HEK293 (cell line): Measurements from ENCODE around the gene CGGBP1.

ENCODE experiments used
- CTCF ChIA-PET: fragments of 350-600 bp; formaldehyde crosslinking; extraction: SDS; loops from one replicate; lab custom pipeline; 2021; ENCODE audit warnings: antibody characterized with exemption; lab: Yijun Ruan, JAX
- POLR2A ChIA-PET: fragments of 300-600 bp; formaldehyde crosslinking; extraction: SDS; loops from one replicate; lab custom pipeline; 2020; ENCODE audit warnings: antibody characterized with exemption, inconsistent platforms; lab: Yijun Ruan, JAX
- H3K27ac ChIP-seq: fragments of 200-500 bp; sonication (Bioruptor generic); 2 replicates; pipeline ENCODE4 v1.5.1; 2014; ENCODE audit warnings: low read depth, low read length, control low read depth, inconsistent platforms; ENCODE audit errors: extremely low read depth
- H3K36me3 ChIP-seq, 2 experiments: fragments of 200-500 bp in 1 of 2; sonication (Bioruptor generic) in 1 of 2; 1 replicate in 1 of 2; 2 replicates in 1 of 2; pipeline ENCODE4 v1.5.1; 2014 to 2017; ENCODE audit warnings: inconsistent platforms in 2 of 2, low read length in 2 of 2; ENCODE audit not compliant: control insufficient read depth in 2 of 2, insufficient read depth in 1 of 2
- H3K4me1 ChIP-seq: fragments of 200-500 bp; sonication (Bioruptor generic); 2 replicates; pipeline ENCODE4 v1.5.1; 2014; ENCODE audit warnings: mild to moderate bottlenecking, low read length, inconsistent platforms; ENCODE audit not compliant: control insufficient read depth, insufficient read depth
- H3K4me3 ChIP-seq: 2 replicates; pipeline ENCODE4 v1.5.1; 2011; ENCODE audit warnings: low read depth, mild to moderate bottlenecking, control low read depth, low read length, moderate library complexity
- H3K9me3 ChIP-seq: fragments of 200-500 bp; sonication (Bioruptor generic); 2 replicates; pipeline ENCODE4 v1.5.1; 2014; ENCODE audit warnings: low read depth, low read length, inconsistent platforms; ENCODE audit not compliant: control insufficient read depth, insufficient read depth
- BCL11A ChIP-seq: fragments of 450-650 bp; formaldehyde crosslinking; IDR thresholded peaks from 2 replicates; pipeline ENCODE4 v1.5.1; 2016; ENCODE audit warnings: low read depth, missing biosample characterization, missing genetic modification characterization
- EGR2 ChIP-seq: fragments of 450-650 bp; formaldehyde crosslinking; IDR thresholded peaks from 2 replicates; pipeline ENCODE4 v1.5.1; 2016; ENCODE audit warnings: low read depth, missing biosample characterization, missing genetic modification characterization
- GFI1B ChIP-seq: fragments of 450-650 bp; formaldehyde crosslinking; IDR thresholded peaks from 2 replicates; pipeline ENCODE4 v1.5.1; 2016; ENCODE audit warnings: missing biosample characterization, missing genetic modification characterization
- GLIS2 ChIP-seq: fragments of 450-650 bp; formaldehyde crosslinking; IDR thresholded peaks from 2 replicates; pipeline ENCODE4 v1.5.1; 2016; ENCODE audit warnings: missing biosample characterization, missing genetic modification characterization
- HIC1 ChIP-seq: fragments of 450-650 bp; formaldehyde crosslinking; IDR thresholded peaks from 2 replicates; pipeline ENCODE4 v1.5.1; 2016; ENCODE audit warnings: missing biosample characterization, missing genetic modification characterization
- KLF17 ChIP-seq: fragments of 450-650 bp; formaldehyde crosslinking; IDR thresholded peaks from 2 replicates; pipeline ENCODE4 v1.5.1; 2016; ENCODE audit warnings: missing biosample characterization, missing genetic modification characterization
- ZFHX2 ChIP-seq: fragments of 450-650 bp; formaldehyde crosslinking; conservative IDR thresholded peaks from 2 replicates; pipeline ENCODE4 v1.5.1; 2016; ENCODE audit warnings: missing biosample characterization, missing genetic modification characterization
- ZFP69B ChIP-seq: fragments of 450-650 bp; formaldehyde crosslinking; IDR thresholded peaks from 2 replicates; pipeline ENCODE4 v1.5.1; 2016; ENCODE audit warnings: missing biosample characterization, missing genetic modification characterization
- ZNF155 ChIP-seq: fragments of 450-650 bp; formaldehyde crosslinking; IDR thresholded peaks from 2 replicates; pipeline ENCODE4 v1.5.1; 2016; ENCODE audit warnings: missing biosample characterization, missing genetic modification characterization
- ZNF221 ChIP-seq: fragments of 450-650 bp; formaldehyde crosslinking; IDR thresholded peaks from 2 replicates; pipeline ENCODE4 v1.5.1; 2017; ENCODE audit warnings: missing biosample characterization, missing genetic modification characterization, borderline replicate concordance
- ZNF223 ChIP-seq: fragments of 450-650 bp; formaldehyde crosslinking; IDR thresholded peaks from 2 replicates; pipeline ENCODE4 v1.5.1; 2016; ENCODE audit warnings: missing biosample characterization, missing genetic modification characterization
- ZNF26 ChIP-seq: fragments of 450-650 bp; formaldehyde crosslinking; IDR thresholded peaks from 2 replicates; pipeline ENCODE4 v1.5.1; 2016; ENCODE audit warnings: missing biosample characterization, missing genetic modification characterization
- ZNF280C ChIP-seq: fragments of 450-650 bp; formaldehyde crosslinking; IDR thresholded peaks from 2 replicates; pipeline ENCODE4 v1.5.1; 2016; ENCODE audit warnings: missing biosample characterization, missing genetic modification characterization
- ZNF335 ChIP-seq: fragments of 450-650 bp; formaldehyde crosslinking; conservative IDR thresholded peaks from 2 replicates; pipeline ENCODE4 v1.5.1; 2016; ENCODE audit warnings: missing biosample characterization, missing genetic modification characterization
- ZNF391 ChIP-seq: fragments of 450-650 bp; formaldehyde crosslinking; IDR thresholded peaks from 2 replicates; pipeline ENCODE4 v1.5.1; 2016; ENCODE audit warnings: low read depth, missing biosample characterization, missing genetic modification characterization, borderline replicate concordance
- ZNF530 ChIP-seq: fragments of 450-650 bp; formaldehyde crosslinking; IDR thresholded peaks from 2 replicates; pipeline ENCODE4 v1.5.1; 2016; ENCODE audit warnings: low read depth, missing biosample characterization, missing genetic modification characterization
- ZNF548 ChIP-seq: fragments of 450-650 bp; formaldehyde crosslinking; IDR thresholded peaks from 2 replicates; pipeline ENCODE4 v1.5.1; 2016; ENCODE audit warnings: missing biosample characterization, missing genetic modification characterization
- ZNF692 ChIP-seq: fragments of 450-650 bp; formaldehyde crosslinking; IDR thresholded peaks from 2 replicates; pipeline ENCODE4 v1.5.1; 2016; ENCODE audit warnings: missing biosample characterization, missing genetic modification characterization
- ZNF707 ChIP-seq: fragments of 450-650 bp; formaldehyde crosslinking; IDR thresholded peaks from 2 replicates; pipeline ENCODE4 v1.5.1; 2016; ENCODE audit warnings: missing biosample characterization, missing genetic modification characterization
- ZNF791 ChIP-seq: fragments of 450-650 bp; formaldehyde crosslinking; IDR thresholded peaks from 2 replicates; pipeline ENCODE4 v1.5.1; 2016; ENCODE audit warnings: missing biosample characterization, missing genetic modification characterization
- ZNF792 ChIP-seq: fragments of 450-650 bp; formaldehyde crosslinking; IDR thresholded peaks from 2 replicates; pipeline ENCODE4 v1.5.1; 2016; ENCODE audit warnings: missing biosample characterization, missing genetic modification characterization
- ZSCAN23 ChIP-seq: fragments of 450-650 bp; formaldehyde crosslinking; IDR thresholded peaks from 2 replicates; pipeline ENCODE4 v1.5.1; 2016; ENCODE audit warnings: missing biosample characterization, missing genetic modification characterization
- ZSCAN30 ChIP-seq: fragments of 450-650 bp; IDR thresholded peaks from 2 replicates; pipeline ENCODE4 v1.5.1; 2018; ENCODE audit warnings: missing biosample characterization, mild to moderate bottlenecking, missing genetic modification characterization, moderate library complexity

CGGBP1 gene

GRCh38 chr3:88061746-88062145 lies 2.9 kb upstream of the CGGBP1 start:
- ChIA-PET CTCF (interaction anchor here (0.6 kb wide), 2 partner anchors 13 to 59 kb away, joined by 3 to 4 read pairs; no protein-coding TSS in a partner anchor), POLR2A (no interaction called here)

GRCh38 chr3:88059380-88060170 lies 770 bp upstream of the CGGBP1 start:
- CTCF ChIA-PET: no interaction called here
- TF ChIP-seq ZNF707 (tag by site-specific recombination) (no peak), ZNF391 (tag by site-specific recombination) (no peak), ZFP69B (tag by site-specific recombination) (no peak), ZSCAN30 (tag by site-specific recombination) (0 out of 2 replicates have a peak, but pooled peaks have one; percentile 42), HIC1 (tag by site-specific recombination) (0 out of 2 replicates have a peak, but pooled peaks have one; percentile 5), ZNF335 (tag by site-specific recombination) (peak; percentile 83), GLIS2 (tag by site-specific recombination) (no peak)

More at GRCh38 chr3:88061746-88062145, 2.9 kb upstream of the CGGBP1 start:
- no peak overlapping the region for H3K4me3 ChIP-seq
- H3K4me1 ChIP-seq: no peaks in the 10 kb centered on the region
- no peak overlapping the region for H3K27ac ChIP-seq
- H3K9me3 ChIP-seq: no peaks in the 10 kb centered on the region
- TF ChIP-seq ZNF548 (no peak), ZNF692 (tag by site-specific recombination) (no peak), ZNF791 (no peak), ZNF280C (no peak), KLF17 (no peak), ZFHX2 (tag by site-specific recombination) (no peak), GFI1B (tag by site-specific recombination) (no peak), BCL11A (no peak), ZNF155 (tag by site-specific recombination) (no peak), ZNF26 (tag by site-specific recombination) (no peak), ZSCAN23 (tag by site-specific recombination) (no peak), ZNF530 (no peak), ZNF792 (tag by site-specific recombination) (no peak), EGR2 (tag by site-specific recombination) (no peak), ZNF221 (tag by site-specific recombination) (no peak), ZNF223 (tag by site-specific recombination) (no peak)
- H3K36me3 ChIP-seq: peaks cover 0 to 11% of the 10 kb centered on the region in 2 experiments; a peak in 1 of 3 replicates

More at GRCh38 chr3:88059380-88060170, 770 bp upstream of the CGGBP1 start:
- peaks cover 0 to 31% of the 10 kb centered on the region in 2 experiments; a peak in 2 of 3 replicates for H3K36me3 ChIP-seq
- H3K9me3 ChIP-seq: no peaks in the 10 kb centered on the region
- H3K4me3 ChIP-seq: peak overlapping the region; percentile 98
- H3K4me1 ChIP-seq: no peaks in the 10 kb centered on the region
- H3K27ac ChIP-seq: peak overlapping the region; percentile 76
- POLR2A ChIA-PET: interaction anchor here (0.6 to 2.0 kb wide), 4 partner anchors 16 to 93 kb away, joined by 3 to 16 read pairs (median 3); partner anchors contain the start of gene C3orf38
